IMR-90 (cell line): ENCODE data around the gene TRMT10C. TPM values are rescaled to one million over a fixed set of nuclear protein-coding genes. Genes with fewer than 3 reads are reported as not detected.

ENCODE experiments used
- ATAC-seq: fragments of 200-7000 bp; cut with Tn5 transposase; 2 replicates; pipeline ENCODE4 v1.9.1; 2020; ENCODE audit warnings: low read depth, mild to moderate bottlenecking, moderate library complexity
- BruUV-seq: library from RNA; stranded (reverse); fragments of 400-500 nt; replicated peaks from 2 replicates; lab custom pipeline; 2021; lab: Mats Ljungman, UMichigan
- CTCF ChIA-PET: fragments of 300-600 bp; formaldehyde crosslinking; extraction: SDS; loops from one replicate; lab custom pipeline; 2021; ENCODE audit warnings: antibody characterized with exemption; lab: Yijun Ruan, JAX
- POLR2A ChIA-PET: fragments of 300-600 bp; sonication (Branson Sonifier 250); formaldehyde crosslinking; loops from one replicate; lab custom pipeline; 2022; ENCODE audit warnings: antibody characterized with exemption; ENCODE audit not compliant: unreplicated experiment; lab: Charles Lee
- DNase-seq: peaks from one replicate; pipeline ENCODE4 v3.0.0; 2013
- H2AFZ ChIP-seq: replicated peaks from 2 replicates; pipeline ENCODE3; 2013; ENCODE audit warnings: low read length, mild to moderate bottlenecking; ENCODE audit not compliant: poor library complexity
- H2AK5ac ChIP-seq: 2 replicates; pipeline ENCODE4 v1.6.1; 2013; ENCODE audit warnings: low read depth, low read length, inconsistent platforms
- H2AK9ac ChIP-seq: replicated peaks from 2 replicates; pipeline ENCODE3; 2013; ENCODE audit warnings: mild to moderate bottlenecking, low read depth, low read length, moderate library complexity; ENCODE audit not compliant: poor library complexity
- H2BK120ac ChIP-seq: 2 replicates; pipeline ENCODE4 v1.6.1; 2013; ENCODE audit warnings: low read depth, low read length, inconsistent platforms
- H2BK15ac ChIP-seq: 3 replicates; pipeline ENCODE4 v1.6.1; 2013; ENCODE audit warnings: low read depth, low read length, inconsistent platforms
- H2BK20ac ChIP-seq: 2 replicates; pipeline ENCODE4 v1.6.1; 2013; ENCODE audit warnings: low read depth, mild to moderate bottlenecking, inconsistent platforms, low read length, moderate library complexity
- H2BK5ac ChIP-seq: 2 replicates; pipeline ENCODE4 v1.6.1; 2013; ENCODE audit warnings: mild to moderate bottlenecking, low read depth, low read length, inconsistent platforms; ENCODE audit not compliant: poor library complexity, severe bottlenecking
- H3K14ac ChIP-seq: replicated peaks from 2 replicates; pipeline ENCODE4 v1.6.1; 2013; ENCODE audit warnings: low read depth, low read length, inconsistent platforms
- H3K18ac ChIP-seq: 2 replicates; pipeline ENCODE4 v1.6.1; 2013; ENCODE audit warnings: low read depth, low read length, control low read depth
- H3K23ac ChIP-seq: 2 replicates; pipeline ENCODE4 v1.6.1; 2013; ENCODE audit warnings: low read depth, low read length, inconsistent platforms
- H3K27ac ChIP-seq: 2 replicates; pipeline ENCODE4 v1.5.1; 2013; ENCODE audit warnings: mild to moderate bottlenecking, control low read depth, low read length; ENCODE audit not compliant: insufficient read depth
- H3K27me3 ChIP-seq: 2 replicates; pipeline ENCODE4 v1.6.1; 2013; ENCODE audit warnings: low read length; ENCODE audit not compliant: control insufficient read depth, insufficient read depth
- H3K36me3 ChIP-seq: 2 replicates; pipeline ENCODE4 v1.6.1; 2013; ENCODE audit warnings: low read length, mixed read lengths; ENCODE audit not compliant: control insufficient read depth, insufficient read depth
- H3K4ac ChIP-seq: 2 replicates; pipeline ENCODE4 v1.6.1; 2013; ENCODE audit warnings: low read depth, low read length, inconsistent platforms
- H3K4me1 ChIP-seq: 2 replicates; pipeline ENCODE4 v1.6.1; 2013; ENCODE audit warnings: low read length, mixed read lengths; ENCODE audit not compliant: control insufficient read depth, insufficient read depth
- H3K4me2 ChIP-seq: 2 replicates; pipeline ENCODE4 v1.6.1; 2013; ENCODE audit warnings: low read depth, mild to moderate bottlenecking, control low read depth, low read length, moderate library complexity
- H3K4me3 ChIP-seq: 2 replicates; pipeline ENCODE4 v1.5.1; 2013; ENCODE audit warnings: low read depth, mild to moderate bottlenecking, control low read depth, low read length, moderate library complexity; ENCODE audit not compliant: insufficient read depth
- H3K56ac ChIP-seq: 2 replicates; pipeline ENCODE4 v1.6.1; 2013; ENCODE audit warnings: low read length, inconsistent platforms; ENCODE audit not compliant: insufficient read depth; ENCODE audit errors: extremely low read depth
- H3K79me1 ChIP-seq, 2 experiments: 2 replicates each; pipeline ENCODE4 v1.6.1; 2013; ENCODE audit warnings: low read length in 2 of 2, inconsistent platforms in 1 of 2, low read depth in 1 of 2
- H3K9ac ChIP-seq: 2 replicates; pipeline ENCODE4 v1.6.1; 2013; ENCODE audit warnings: low read depth, low read length, control low read depth
- H3K9me1 ChIP-seq: 2 replicates; pipeline ENCODE4 v1.6.1; 2013; ENCODE audit warnings: low read length, inconsistent platforms; ENCODE audit not compliant: insufficient read depth
- H3K9me3 ChIP-seq: 2 replicates; pipeline ENCODE4 v1.6.1; 2013; ENCODE audit warnings: low read length; ENCODE audit not compliant: control insufficient read depth, insufficient read depth
- H4K20me1 ChIP-seq: 2 replicates; pipeline ENCODE4 v1.6.1; 2013; ENCODE audit warnings: low read length, inconsistent platforms; ENCODE audit not compliant: insufficient read depth
- H4K5ac ChIP-seq: 2 replicates; pipeline ENCODE4 v1.6.1; 2013; ENCODE audit warnings: mild to moderate bottlenecking, low read depth, low read length, control low read depth
- H4K8ac ChIP-seq, 2 experiments: 2 replicates each; pipeline ENCODE4 v1.6.1; 2013; ENCODE audit warnings: low read depth in 2 of 2, low read length in 2 of 2, control low read depth in 1 of 2, inconsistent platforms in 1 of 2
- H4K91ac ChIP-seq: 2 replicates; pipeline ENCODE4 v1.6.1; 2013; ENCODE audit warnings: low read depth, low read length, inconsistent platforms; ENCODE audit not compliant: insufficient read depth
- BHLHE40 ChIP-seq: fragments of 150-350 bp; IDR thresholded peaks from 2 replicates; pipeline ENCODE4 v1.6.1; 2016; ENCODE audit warnings: mild to moderate bottlenecking, low read depth, low read length
- CEBPB ChIP-seq: IDR thresholded peaks from 2 replicates; pipeline ENCODE4 v1.6.1; 2012; ENCODE audit warnings: low read depth, low read length, improper control_type of control experiment
- MAZ ChIP-seq: IDR thresholded peaks from 2 replicates; pipeline ENCODE4 v1.6.1; 2012; ENCODE audit warnings: low read depth, mild to moderate bottlenecking, low read length, improper control_type of control experiment, moderate library complexity, borderline replicate concordance
- RFX5 ChIP-seq: IDR thresholded peaks from 2 replicates; pipeline ENCODE4 v1.8.0; 2012; ENCODE audit warnings: low read depth, mild to moderate bottlenecking, low read length, moderate library complexity
- WGBS, 2 experiments: methylation state at CpG; one replicate each; pipeline versions ENCODE4 v1.1.5 to v1.1.7; 2013; ENCODE audit warnings: missing lambda C conversion rate in 2 of 2; ENCODE audit not compliant: insufficient read length in 1 of 2; ENCODE audit errors: extremely low coverage in 2 of 2; 5-methylcytosine and 5-hydroxymethylcytosine counted together
- dilution Hi-C: fragments of 300-500 bp; cut with HindIII; formaldehyde crosslinking; loops from one replicate; pipeline ENCODE4 v1.14.3; 2018; ENCODE audit warnings: low sequenced_read_pairs; ENCODE audit not compliant: unreplicated experiment
- in situ Hi-C: fragments of 300-500 bp; cut with MboI; formaldehyde crosslinking; loops from 3 replicates; pipeline ENCODE4 v1.14.3; 2019; ENCODE audit warnings: low sequenced_read_pairs, inconsistent platforms, mixed read lengths
- intact Hi-C: fragments of 100-400 bp; cut with micrococcal nuclease; formaldehyde crosslinking; loops from 2 replicates; pipeline ENCODE4 v1.10.0; 2022
- microRNA-seq, 2 experiments: library from miRNA; stranded (forward) in 1 of 2; unstranded in 1 of 2; fragments of 10-50 nt in 1 of 2; fragments of <30 nt in 1 of 2; gene quantifications in 1 of 2; microRNA quantifications in 1 of 2; one replicate each; pipeline versions ENCODE3 to v1.1.0; 2013 to 2020; ENCODE audit not compliant: insufficient read depth in 1 of 2, insufficient read length in 1 of 2, unreplicated experiment in 1 of 2
- polyA plus RNA-seq, 3 experiments: library from polyadenylated mRNA; depleted of rRNA; stranded (reverse); fragments of >200 nt; gene quantifications; 2 replicates each; pipeline ENCODE4 v1.2.3, GENCODE V29; 2012; ENCODE audit warnings: low replicate concordance in 1 of 3
- small RNA-seq, 5 experiments: library from RNA; depleted of rRNA; stranded (forward); fragments of <200 nt; gene quantifications; one replicate each; pipeline ENCODE3, GENCODE V24; 2012
- total RNA-seq: library from RNA; depleted of rRNA; stranded (reverse); fragments of >200 nt; gene quantifications from 2 replicates; pipeline ENCODE4 v1.2.3, GENCODE V29; 2012; rRNA removed
- TF ChIP-seq, protein P1 (sequence below): fragments of 150-350 bp; IDR thresholded peaks from 2 replicates; pipeline ENCODE4 v1.6.1; 2016; ENCODE audit warnings: low read depth, mild to moderate bottlenecking, low read length, moderate library complexity, borderline replicate concordance

Gene TRMT10C
- total and polyA plus RNA-seq, 2 of the 4 experiments (the other 2 are of a cell fraction), result 13.6 to 17.0 TPM

DNA sequence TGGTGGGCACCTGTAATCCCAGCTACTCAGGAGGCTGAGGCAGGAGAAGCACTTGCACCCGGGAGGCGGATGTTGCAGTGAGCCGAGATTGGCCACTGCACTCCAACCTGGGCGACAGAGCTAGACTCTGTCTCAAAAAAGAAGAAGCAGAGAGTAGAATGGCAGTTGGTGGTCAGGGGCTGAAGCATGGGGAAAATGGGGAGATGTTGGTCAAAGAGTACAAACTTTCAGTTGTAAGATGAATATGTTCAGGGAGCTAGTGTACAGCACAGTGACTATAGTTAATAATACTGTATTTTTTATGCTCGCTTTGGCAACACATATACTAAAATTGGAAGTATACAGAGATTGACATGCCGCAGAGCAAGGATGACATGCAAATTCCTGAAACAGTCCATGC lies 53.9 kb downstream of the TRMT10C start:
- TF ChIP-seq MAZ (no peak), BHLHE40 (no peak), RFX5 (no peak), CEBPB (no peak)
- TF ChIP-seq, protein P1, sequence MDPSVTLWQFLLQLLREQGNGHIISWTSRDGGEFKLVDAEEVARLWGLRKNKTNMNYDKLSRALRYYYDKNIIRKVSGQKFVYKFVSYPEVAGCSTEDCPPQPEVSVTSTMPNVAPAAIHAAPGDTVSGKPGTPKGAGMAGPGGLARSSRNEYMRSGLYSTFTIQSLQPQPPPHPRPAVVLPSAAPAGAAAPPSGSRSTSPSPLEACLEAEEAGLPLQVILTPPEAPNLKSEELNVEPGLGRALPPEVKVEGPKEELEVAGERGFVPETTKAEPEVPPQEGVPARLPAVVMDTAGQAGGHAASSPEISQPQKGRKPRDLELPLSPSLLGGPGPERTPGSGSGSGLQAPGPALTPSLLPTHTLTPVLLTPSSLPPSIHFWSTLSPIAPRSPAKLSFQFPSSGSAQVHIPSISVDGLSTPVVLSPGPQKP, result no peak
- Histone ChIP-seq H4K20me1 (no peaks in the 10 kb centered on the region), H4K91ac (no peak overlapping the region), H2BK5ac (no peak overlapping the region), H3K4me3 (no peak overlapping the region), H3K56ac (no peak overlapping the region), H4K5ac (no peak overlapping the region), H4K8ac (no peak overlapping the region), H3K36me3 (no peaks in the 10 kb centered on the region), H3K4ac (no peak overlapping the region), H3K14ac (no peak overlapping the region), H2AK9ac (no peak overlapping the region), H3K9me1 (no peaks in the 10 kb centered on the region), H2AK5ac (no peak overlapping the region), H3K23ac (no peak overlapping the region), H3K4me1 (no peaks in the 10 kb centered on the region), H3K9ac (no peak overlapping the region), H3K18ac (no peak overlapping the region), H2BK20ac (no peak overlapping the region), H3K27me3 (no peaks in the 10 kb centered on the region), H2AFZ (no peak overlapping the region), H2BK15ac (no peak overlapping the region), H3K4me2 (no peak overlapping the region), H3K27ac (no peak overlapping the region), H3K79me1 (no peaks in the 10 kb centered on the region), H2BK120ac (no peak overlapping the region), H3K9me3 (no peaks in the 10 kb centered on the region)
- POLR2A ChIA-PET, result no interaction called here
- no TSS peak for BruUV-seq
- dilution Hi-C loops, result no loop called here
- intact Hi-C loops, result no loop called here
- WGBS, 2 experiments, result 83% methylated on average over 1 of the region's 6 CpGs; no CpG with 5 or more reads in 1 of the 2 experiments
- ATAC-seq (no peak), DNase-seq (no peak)
- CTCF ChIA-PET, result no interaction called here
- in situ Hi-C loops, result no loop called here

Small RNA genes lying within 50 kb of the gene (microRNA-seq; reads per million reads assigned to microRNA genes)
- not detected for gene RNU6-1256P (ENCODE audit: insufficient read depth, insufficient read length)

Small RNA genes lying within 50 kb of the gene (small RNA-seq; reads per million reads assigned to genes)
- 0 reads per million in 5 experiments for gene RNU6-1256P

Other genes with a start within 250 kb of the TRMT10C start
- 0.18 and 0.28 TPM in 2 replicates for gene IMPG2, start 241.3 kb upstream of the TRMT10C start, total RNA-seq
- 0.06 and 0.10 TPM in 2 replicates for gene IMPG2, start 241.3 kb upstream of the TRMT10C start, polyA plus RNA-seq (2012; rRNA removed)
- gene SENP7, start 48.7 kb upstream of the TRMT10C start, total RNA-seq, result 8.4 and 14.7 TPM in 2 replicates
- 4.4 and 5.5 TPM in 2 replicates for gene SENP7, start 48.7 kb upstream of the TRMT10C start, polyA plus RNA-seq (2012; rRNA removed)
- 34.6 and 87.5 TPM in 2 replicates for gene PCNP, start 12.3 kb downstream of the TRMT10C start, total RNA-seq
- 39.5 and 53.2 TPM in 2 replicates for gene PCNP, start 12.3 kb downstream of the TRMT10C start, polyA plus RNA-seq (2012; rRNA removed)
- 17.2 and 25.8 TPM in 2 replicates for gene ZBTB11, start 115.3 kb downstream of the TRMT10C start, total RNA-seq
- gene ZBTB11, start 115.3 kb downstream of the TRMT10C start, polyA plus RNA-seq (2012; rRNA removed), result 5.4 and 6.0 TPM in 2 replicates
- gene RPL24, start 124.8 kb downstream of the TRMT10C start, total RNA-seq, result 953 and 1,539 TPM in 2 replicates
- gene RPL24, start 124.8 kb downstream of the TRMT10C start, polyA plus RNA-seq (2012; rRNA removed), result 764 and 1,054 TPM in 2 replicates
- gene CEP97, start 162.7 kb downstream of the TRMT10C start, total RNA-seq, result 21.9 TPM in 2 replicates
- gene CEP97, start 162.7 kb downstream of the TRMT10C start, polyA plus RNA-seq (2012; rRNA removed), result 1.2 and 2.0 TPM in 2 replicates
- 23.1 and 23.8 TPM in 2 replicates for gene NXPE3, start 217.3 kb downstream of the TRMT10C start, total RNA-seq
- gene NXPE3, start 217.3 kb downstream of the TRMT10C start, polyA plus RNA-seq (2012; rRNA removed), result 18.5 and 20.0 TPM in 2 replicates